Peyer's patch (tissue), 4 donors: ENCODE measurements around the gene ADCY9.

Experiments
- CTCF ChIP-seq, 6 experiments: fragments of 450-650 bp in 4 of 6; fragments of 200-600 bp in 2 of 6; sonication (generic) in 1 of 6; IDR thresholded peaks; one replicate each; pipeline ENCODE4 v1.5.1; 2017 to 2019; ENCODE audit warnings: antibody characterized with exemption in 6 of 6, mild to moderate bottlenecking in 3 of 6, moderate library complexity in 1 of 6
- POLR2A ChIP-seq, 2 donors: fragments of 450-650 bp; IDR thresholded peaks; one replicate each; pipeline ENCODE4 v1.5.1; 2017; ENCODE audit warnings: antibody characterized with exemption in 2 of 2, mild to moderate bottlenecking in 2 of 2, moderate library complexity in 2 of 2

DNA sequence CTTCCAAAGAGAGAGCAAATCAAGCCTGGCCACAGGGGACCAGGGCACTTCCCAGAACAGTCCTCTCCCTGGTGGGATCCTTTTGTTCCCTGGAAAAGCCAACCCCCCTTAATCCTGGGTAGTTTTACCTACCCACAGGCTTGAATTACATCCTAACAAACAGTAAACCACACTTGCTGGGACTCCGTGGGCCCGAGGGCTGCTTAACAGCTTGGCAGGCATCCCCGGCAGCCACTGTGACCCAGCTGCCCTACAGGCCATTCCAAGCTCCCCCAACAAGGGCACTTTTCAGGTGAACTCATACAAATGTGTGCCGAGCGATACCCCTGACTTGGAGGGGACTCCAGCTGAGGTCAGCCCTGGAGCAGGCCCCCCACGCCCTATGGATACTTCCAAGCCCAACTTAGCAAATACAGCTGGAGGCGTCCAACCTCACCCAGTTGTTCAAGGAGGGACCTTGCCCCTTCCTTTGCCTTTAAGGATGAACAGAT lies 26.4 kb downstream of the ADCY9 start:
- no peak for TF ChIP-seq CTCF (IDR thresholded peaks at IDR 0.05)
- no peak for TF ChIP-seq POLR2A (IDR thresholded peaks at IDR 0.05)
